ENCODE data around the gene PLD1. TPM values are rescaled to one million over a fixed set of nuclear protein-coding genes. Genes with fewer than 3 reads are reported as not detected.

The PLD1 gene
- total and polyA plus RNA-seq, 4 donors = 3.1 to 31.1 (median 12.2) TPM

DNA sequence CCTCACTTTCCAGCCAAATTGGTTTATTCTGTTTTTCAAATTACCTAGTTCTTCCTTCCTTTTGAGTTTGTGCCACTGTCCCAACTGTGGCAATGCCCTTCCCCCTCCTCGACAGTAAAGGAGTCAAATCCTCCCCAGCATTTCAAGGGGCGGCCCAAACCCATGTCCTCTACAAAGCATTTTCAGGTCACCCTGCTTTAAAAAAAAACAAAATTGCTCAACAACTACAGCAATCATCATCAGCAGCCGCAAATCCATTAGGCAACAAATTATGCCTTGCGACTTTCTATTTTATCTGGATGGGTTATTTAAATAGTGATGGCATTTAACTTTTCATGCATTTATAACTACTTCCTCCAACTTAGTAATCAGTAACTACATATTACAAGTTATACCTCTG is 32.7 kb downstream of the PLD1 start:
- no peak for ATAC-seq (ENCODE audit: insufficient read depth, low FRiP score)
- 41 to 69% methylated on average over 4 of the region's 4 CpGs for WGBS, 2 donors
- Histone ChIP-seq H3K36me3 (ENCODE audit: control insufficient read depth in 4 of 4, insufficient read depth in 4 of 4, low read length in 4 of 4) (no peaks in the 10 kb centered on the region), H3K4me3 (no peak overlapping the region), H3K27ac (ENCODE audit: low read depth in 1 of 2, low read length in 1 of 2) (no peak overlapping the region), H3K4me1 (ENCODE audit: control insufficient read depth in 5 of 5, insufficient read depth in 5 of 5, low read length in 5 of 5) (peaks cover 0 to 2% (median 0%) of the 10 kb centered on the region in 5 donors), H3K9ac (ENCODE audit: insufficient read depth in 1 of 2, low read length in 2 of 2) (no peak overlapping the region), H3K27me3 (ENCODE audit: control insufficient read depth in 3 of 3, insufficient read depth in 3 of 3, low read length in 2 of 3) (peaks cover 0 to under 1% (median 0%) of the 10 kb centered on the region in 3 donors), H3K9me3 (ENCODE audit: control insufficient read depth in 4 of 4, insufficient read depth in 3 of 4, low read length in 3 of 4) (no peaks in the 10 kb centered on the region)
- TF ChIP-seq, protein P1, sequence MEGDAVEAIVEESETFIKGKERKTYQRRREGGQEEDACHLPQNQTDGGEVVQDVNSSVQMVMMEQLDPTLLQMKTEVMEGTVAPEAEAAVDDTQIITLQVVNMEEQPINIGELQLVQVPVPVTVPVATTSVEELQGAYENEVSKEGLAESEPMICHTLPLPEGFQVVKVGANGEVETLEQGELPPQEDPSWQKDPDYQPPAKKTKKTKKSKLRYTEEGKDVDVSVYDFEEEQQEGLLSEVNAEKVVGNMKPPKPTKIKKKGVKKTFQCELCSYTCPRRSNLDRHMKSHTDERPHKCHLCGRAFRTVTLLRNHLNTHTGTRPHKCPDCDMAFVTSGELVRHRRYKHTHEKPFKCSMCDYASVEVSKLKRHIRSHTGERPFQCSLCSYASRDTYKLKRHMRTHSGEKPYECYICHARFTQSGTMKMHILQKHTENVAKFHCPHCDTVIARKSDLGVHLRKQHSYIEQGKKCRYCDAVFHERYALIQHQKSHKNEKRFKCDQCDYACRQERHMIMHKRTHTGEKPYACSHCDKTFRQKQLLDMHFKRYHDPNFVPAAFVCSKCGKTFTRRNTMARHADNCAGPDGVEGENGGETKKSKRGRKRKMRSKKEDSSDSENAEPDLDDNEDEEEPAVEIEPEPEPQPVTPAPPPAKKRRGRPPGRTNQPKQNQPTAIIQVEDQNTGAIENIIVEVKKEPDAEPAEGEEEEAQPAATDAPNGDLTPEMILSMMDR (IDR thresholded peaks at IDR 0.05; ENCODE audit: control extremely low read depth, extremely low read depth) = no peak
- peak in 2 of 3 donors; percentile 23 to 29 for DNase-seq

GRCh38 chr3:171776839-171777583 is 33.3 kb downstream of the PLD1 start:
- DNase-seq (no peak), ATAC-seq (ENCODE audit: insufficient read depth, low FRiP score) (no peak)
- TF ChIP-seq, protein P1 (IDR thresholded peaks at IDR 0.05; ENCODE audit: control extremely low read depth, extremely low read depth) = no peak
- Histone ChIP-seq H3K4me1 (ENCODE audit: control insufficient read depth in 5 of 5, insufficient read depth in 5 of 5, low read length in 5 of 5) (peaks cover 0 to 5% (median 2%) of the 10 kb centered on the region in 5 donors), H3K4me3 (no peak overlapping the region), H3K36me3 (ENCODE audit: control insufficient read depth in 4 of 4, insufficient read depth in 4 of 4, low read length in 4 of 4) (no peaks in the 10 kb centered on the region), H3K9ac (ENCODE audit: insufficient read depth in 1 of 2, low read length in 2 of 2) (no peak overlapping the region), H3K27ac (ENCODE audit: low read depth in 1 of 2, low read length in 1 of 2) (peak overlapping the region in 1 of 2 donors; percentile 63), H3K27me3 (ENCODE audit: control insufficient read depth in 3 of 3, insufficient read depth in 3 of 3, low read length in 2 of 3) (no peaks in the 10 kb centered on the region), H3K9me3 (ENCODE audit: control insufficient read depth in 4 of 4, insufficient read depth in 3 of 4, low read length in 3 of 4) (no peaks in the 10 kb centered on the region)
- 49 to 70% methylated on average over 7 of the region's 7 CpGs for WGBS, 2 donors

DNA sequence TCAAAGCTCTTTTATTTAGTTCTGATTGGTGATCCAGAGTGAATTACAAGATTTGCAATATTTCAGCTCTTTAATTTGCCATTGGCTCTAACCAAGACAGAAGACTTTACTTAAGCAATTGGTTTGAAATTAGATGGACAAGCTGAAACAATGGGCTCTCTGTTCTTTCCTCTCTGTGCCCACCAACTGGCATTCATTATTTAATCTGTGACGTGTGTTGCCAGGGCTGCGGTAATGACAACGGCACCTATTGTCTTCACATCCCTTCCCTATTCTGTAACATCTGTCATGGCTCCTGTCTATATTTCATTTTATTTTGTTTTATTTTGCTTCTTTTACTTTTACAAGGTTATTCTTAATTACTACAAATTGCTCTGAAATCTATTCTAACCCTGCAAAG is 33.9 kb downstream of the PLD1 start:
- Histone ChIP-seq H3K9ac (ENCODE audit: insufficient read depth in 1 of 2, low read length in 2 of 2) (no peak overlapping the region), H3K27ac (ENCODE audit: low read depth in 1 of 2, low read length in 1 of 2) (no peak overlapping the region), H3K27me3 (ENCODE audit: control insufficient read depth in 3 of 3, insufficient read depth in 3 of 3, low read length in 2 of 3) (no peaks in the 10 kb centered on the region), H3K36me3 (ENCODE audit: control insufficient read depth in 4 of 4, insufficient read depth in 4 of 4, low read length in 4 of 4) (no peaks in the 10 kb centered on the region), H3K4me1 (ENCODE audit: control insufficient read depth in 5 of 5, insufficient read depth in 5 of 5, low read length in 5 of 5) (peaks cover 0 to 11% (median 2%) of the 10 kb centered on the region in 5 donors), H3K4me3 (no peak overlapping the region), H3K9me3 (ENCODE audit: control insufficient read depth in 4 of 4, insufficient read depth in 3 of 4, low read length in 3 of 4) (no peaks in the 10 kb centered on the region)
- no peak for ATAC-seq (ENCODE audit: insufficient read depth, low FRiP score)
- TF ChIP-seq, protein P1 (IDR thresholded peaks at IDR 0.05; ENCODE audit: control extremely low read depth, extremely low read depth) = no peak
- no peak for DNase-seq
- WGBS, 2 donors = 44 to 75% methylated on average over 3 of the region's 3 CpGs
